HG02798 (cell line): ENCODE measurements around the gene RABGAP1L.
"Not testable (repeated sequence)": the region's sequence is repeated elsewhere in the genome, so short reads cannot be mapped to it uniquely, and the experiment has no call there.

ENCODE experiments used
- ATAC-seq: cut with Tn5 transposase; IDR thresholded peaks from one replicate; pipeline ENCODE4 v1.9.1; 2021; ENCODE audit warnings: mild to moderate bottlenecking; ENCODE audit not compliant: unreplicated experiment, poor library complexity

Gene RABGAP1L

DNA sequence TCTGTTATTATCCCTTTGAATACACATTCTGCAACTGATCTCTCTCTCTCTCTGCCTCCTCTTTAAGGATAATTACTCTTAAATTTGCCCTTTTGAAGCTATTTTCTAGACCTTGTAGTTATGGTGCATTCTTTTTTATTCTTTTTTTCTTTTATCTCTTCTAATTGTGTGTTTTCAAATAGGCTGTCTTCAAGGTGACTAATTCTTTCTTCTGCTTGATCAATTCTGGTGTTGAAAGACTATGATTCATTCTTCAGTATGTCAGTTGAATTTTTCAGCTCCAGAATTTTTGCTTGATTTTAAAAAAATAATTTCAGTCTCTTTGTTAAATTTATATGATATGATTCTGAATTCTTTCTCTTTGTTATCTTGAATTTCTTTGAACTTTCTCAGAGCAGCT is 192.8 kb downstream of the RABGAP1L start:
- ATAC-seq: no peak

DNA sequence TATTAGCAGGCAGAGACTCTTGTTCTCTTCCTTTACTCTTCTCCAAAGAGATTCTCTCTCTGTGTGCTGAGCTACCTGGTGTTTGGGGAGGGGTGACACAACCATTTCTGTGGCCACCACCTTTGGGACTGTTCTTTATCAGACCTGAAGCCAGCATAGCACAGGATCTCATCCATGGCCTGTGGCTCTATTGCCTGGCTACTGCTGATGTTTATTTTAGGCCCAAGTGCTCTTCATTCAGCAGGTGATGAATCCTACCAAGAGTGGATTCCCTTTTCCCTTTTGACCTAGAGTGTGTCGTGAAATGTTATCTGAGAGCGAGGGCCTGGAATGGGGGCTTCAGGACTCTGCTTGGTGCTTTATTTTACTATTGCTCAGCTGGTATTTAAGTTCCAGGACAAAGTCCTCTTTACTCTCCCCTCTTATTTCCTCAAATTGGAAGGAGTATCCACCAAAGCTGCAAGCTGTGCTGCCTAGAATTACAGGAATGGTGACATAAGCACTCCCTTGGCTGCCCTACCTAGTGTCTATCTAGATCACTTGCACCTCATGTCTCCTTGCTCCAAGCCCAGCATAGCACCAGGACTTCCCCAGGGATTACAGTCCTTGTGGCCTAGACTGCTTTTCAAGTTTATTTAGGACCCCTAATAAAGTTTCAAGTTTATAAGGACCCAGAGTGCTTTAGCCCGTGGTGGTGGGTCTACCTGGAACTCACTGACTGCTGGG is 193.7 kb downstream of the RABGAP1L start:
- ATAC-seq: no peak

DNA sequence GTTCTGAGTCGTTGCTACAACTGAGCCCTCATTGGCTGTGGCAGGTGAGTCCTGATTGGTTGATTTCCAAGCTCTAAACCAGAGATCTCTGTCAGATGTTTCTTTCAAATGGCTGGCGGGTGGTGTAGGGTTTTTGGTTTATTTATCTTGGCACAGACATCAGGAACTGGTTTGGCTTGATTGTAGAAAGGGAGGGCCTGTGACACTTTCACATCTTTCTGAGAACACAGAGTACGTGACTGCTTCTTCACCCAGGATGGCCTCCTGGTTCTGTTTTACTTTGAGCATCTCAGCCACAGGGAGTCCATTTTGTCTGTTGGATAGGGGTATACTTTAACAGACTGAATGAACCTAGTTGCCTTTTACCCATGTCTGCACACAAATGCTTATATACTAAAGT is 199.0 kb downstream of the RABGAP1L start:
- no peak for ATAC-seq

DNA sequence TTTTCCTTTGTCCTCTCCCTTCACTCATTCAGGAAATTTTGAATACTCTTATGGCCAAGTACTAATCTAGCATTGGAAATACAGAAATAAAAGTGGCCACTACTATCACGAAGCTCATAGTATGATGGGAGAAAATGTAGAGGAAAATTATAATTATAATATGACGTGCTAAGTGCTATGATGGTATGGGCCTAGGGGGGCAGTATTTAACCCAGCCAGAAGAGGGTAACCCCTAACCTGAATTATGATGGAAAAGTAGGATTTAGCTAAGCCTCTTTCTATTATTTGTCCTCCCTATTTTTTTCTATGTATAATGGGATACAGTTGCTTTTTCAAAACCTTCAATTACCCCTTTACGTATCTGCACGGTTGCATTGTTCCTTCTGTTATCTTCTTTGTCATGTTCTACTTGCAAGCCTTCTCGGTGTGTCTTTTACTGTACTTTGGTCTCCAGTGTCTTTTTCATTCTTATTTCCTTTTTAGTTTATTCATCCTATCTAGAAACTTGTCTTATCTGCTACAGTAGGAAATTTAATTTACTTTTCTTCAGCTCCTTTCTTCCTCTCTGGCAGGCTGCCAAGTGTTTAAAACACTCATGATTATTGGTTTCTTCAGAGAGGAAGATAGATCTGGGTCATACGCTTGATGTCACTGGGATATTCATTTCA is 199.6 kb downstream of the RABGAP1L start:
- ATAC-seq: no peak

DNA sequence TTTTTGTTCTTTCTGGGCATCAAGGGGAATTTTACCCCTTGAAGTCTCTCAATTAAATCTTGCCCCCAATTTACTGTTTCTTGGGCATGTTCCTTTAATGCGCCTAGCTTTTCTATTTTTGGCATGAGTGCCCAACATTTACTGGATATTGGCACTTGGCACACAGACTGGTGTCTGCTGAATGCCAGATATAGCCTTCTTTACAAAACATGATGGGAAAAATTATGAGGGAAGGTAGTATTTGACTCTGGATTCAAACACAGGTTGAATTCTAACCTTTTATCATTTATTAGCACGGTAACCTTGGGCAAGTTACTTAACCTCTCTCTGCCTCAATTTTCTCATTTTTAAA is 200.1 kb downstream of the RABGAP1L start:
- ATAC-seq: no peak

DNA sequence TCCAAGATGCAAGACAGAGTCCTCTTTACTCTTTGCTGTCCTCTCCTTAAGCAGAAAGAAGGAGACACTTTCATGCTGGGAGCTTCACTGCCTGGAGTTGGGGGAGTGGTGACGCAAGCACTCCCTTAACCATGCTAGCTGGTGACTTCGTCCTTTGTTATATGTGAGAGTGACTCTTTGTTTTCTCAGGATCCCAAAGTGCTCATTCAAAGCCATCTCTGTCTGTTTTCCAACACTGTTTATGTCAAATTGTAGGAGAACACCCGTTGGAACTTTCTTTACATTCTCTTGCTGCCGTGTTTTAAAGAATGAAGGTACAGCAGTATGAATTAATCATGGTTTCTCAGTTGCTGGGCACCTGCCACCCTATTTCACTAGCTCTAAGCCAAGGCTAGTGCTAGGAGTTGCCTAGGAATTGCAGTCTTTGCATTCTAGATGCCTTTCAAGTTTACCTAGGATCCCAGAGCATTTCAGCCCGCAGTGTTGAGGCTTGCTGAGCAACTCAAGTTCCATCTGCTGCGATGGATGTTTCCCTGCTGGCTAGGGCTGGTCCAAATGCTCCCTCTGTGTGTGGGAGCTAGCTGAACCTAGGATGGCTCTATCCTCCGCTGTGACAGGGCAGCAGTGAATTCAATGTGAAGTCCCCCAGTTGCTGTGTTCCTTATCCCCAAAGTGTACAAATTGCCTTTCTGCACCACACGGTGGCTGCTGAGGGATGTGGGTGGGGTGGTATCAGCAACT is 205.8 kb downstream of the RABGAP1L start:
- ATAC-seq: no peak

DNA sequence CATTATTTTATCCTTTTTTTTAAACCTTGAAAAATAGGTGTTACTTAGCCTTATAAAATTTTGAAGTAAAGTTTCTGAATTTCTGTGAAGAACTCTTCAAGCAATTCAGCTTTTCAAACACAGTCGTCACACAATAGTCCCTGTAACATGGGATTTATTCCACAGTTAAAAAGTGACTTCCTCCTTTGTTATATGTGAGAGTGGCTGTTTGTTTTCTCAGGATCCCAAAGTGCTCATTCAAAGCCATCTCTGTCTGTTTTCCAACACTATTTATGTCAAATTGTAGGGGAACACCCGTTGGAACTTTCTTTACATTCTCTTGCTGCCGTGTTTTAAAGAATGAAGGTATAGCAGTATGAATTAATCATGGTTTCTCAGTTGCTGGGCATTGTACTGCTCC is 207.6 kb downstream of the RABGAP1L start:
- no peak for ATAC-seq

DNA sequence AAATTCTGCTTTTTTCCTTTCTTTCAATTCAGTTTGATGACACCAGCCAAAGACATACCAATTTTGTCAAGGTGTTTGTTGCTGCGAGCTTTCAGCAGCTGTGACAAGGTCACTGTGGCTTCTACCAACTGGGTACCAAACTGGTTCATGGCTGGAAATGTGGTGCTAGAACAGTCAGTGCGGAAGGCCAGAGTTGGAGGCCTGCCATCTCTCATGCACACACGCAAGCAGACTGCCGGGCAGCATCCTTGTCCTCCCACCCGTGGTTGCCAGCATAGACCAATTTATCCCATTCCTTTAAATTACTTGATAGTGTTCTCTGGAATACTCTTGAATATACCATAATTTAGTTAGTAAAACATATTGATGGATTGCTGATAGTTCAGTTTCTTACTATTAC is 208.6 kb downstream of the RABGAP1L start:
- no peak for ATAC-seq

DNA sequence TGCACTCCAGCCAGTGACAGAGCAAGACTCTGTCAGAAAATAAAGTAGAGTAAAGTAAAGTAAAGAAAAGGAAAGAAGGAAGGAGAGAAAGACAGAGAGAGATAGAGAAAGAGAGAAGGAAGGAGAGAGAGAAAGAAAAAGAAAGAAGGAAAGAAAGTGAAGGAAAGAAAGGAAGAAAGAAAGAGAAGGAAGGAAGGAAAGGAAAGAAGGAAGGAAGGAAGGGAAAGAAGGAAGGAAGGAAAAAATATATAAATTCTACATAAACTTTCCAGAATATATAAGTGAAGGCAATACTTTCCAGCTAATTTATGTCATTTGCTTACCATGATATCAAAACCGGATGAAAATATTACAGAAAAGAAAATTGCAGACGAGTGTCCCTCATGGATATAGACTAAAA is 216.7 kb downstream of the RABGAP1L start:
- no peak for ATAC-seq

DNA sequence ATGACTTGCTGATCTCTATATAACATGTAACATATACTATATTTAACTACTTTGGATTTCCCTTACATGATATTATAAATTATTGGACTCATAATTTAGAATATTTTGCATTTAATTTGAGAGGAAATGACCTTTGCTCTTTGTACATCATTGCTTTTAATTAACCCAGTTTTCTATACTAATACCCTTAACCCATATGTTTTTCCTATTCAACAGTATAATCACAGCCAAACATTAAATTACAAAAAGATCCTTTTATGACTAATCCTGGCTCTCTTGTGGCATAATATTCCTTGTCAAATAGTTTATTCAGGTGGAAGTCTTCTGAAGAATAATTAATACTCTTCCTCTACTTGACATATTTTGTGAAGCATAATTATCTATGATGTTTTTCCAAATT is 232.4 kb downstream of the RABGAP1L start:
- ATAC-seq: no peak

DNA sequence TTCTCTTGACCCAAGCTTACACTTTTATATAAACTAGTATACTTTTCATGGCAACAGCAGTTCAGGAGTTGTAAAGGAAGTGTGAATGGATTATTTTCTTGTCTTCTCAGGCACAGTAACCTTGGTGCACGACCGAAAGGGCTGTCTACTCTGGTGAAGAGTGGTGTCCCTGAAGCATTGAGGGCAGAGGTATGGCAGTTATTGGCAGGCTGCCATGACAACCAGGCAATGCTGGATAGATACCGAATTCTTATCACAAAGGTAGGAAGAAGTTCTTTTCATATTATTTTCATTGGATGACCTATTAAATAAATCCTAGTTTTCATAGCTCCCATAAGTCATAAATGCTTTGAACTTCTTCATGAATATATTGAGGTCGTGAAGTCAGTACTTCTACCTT is 234.6 kb downstream of the RABGAP1L start:
- ATAC-seq: no peak

DNA sequence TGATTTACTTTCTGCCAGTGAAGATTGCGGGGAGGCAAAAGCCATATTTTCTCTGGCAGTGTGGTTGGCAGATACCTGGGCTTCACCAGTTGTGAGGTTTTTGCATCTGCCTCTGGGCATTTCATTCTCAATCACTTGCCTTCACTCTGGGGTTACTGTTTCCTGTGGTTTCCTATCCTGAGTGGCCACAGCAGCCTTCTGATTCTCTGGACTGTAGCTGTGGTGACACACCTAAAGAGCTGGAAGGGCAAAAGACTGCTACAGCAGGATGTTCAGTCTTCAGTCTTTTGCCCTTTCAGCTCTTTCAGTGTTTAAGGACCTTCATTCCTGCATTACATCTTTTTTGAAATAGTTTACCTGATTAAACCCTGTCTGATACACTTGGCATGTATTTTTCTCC is 237.9 kb downstream of the RABGAP1L start:
- ATAC-seq: no peak

DNA sequence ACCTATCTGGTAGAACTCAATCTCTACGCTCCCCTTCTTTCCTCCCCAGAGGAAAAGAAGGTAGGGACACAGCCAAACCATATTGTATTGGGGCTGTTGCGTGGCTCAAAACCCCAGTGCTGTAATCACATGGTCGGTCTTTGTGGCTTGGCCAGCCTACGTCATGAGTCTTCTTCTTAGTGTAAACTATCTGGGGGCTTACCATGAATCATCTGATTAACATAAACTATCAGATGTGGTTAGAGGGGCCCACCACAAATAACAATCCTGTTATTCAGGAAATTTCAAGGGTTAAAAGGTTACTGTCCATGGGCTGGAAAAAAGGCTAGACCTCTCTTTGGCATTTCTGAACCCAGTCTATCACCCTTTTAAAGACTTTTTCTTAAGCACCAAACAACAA is 238.9 kb downstream of the RABGAP1L start:
- ATAC-seq: peak; percentile 68

DNA sequence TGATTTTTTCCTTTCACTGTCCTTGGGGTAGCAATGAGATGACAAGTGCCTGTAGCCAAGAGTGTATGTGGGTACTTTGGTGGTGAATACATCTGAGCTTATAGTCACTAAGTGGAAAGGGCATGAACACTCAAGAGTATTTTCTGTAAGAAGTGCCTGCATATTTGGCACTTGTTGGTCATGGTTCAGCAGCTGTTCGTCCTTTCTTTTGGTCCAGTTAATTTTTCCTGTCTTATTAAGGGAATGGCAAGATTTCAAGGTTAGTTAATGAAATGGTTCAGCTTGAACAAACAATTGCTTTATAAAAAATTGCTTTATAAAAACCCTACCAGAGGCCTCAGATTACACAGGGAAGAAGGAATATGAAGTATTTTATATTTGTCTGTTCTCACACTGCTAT is 239.9 kb downstream of the RABGAP1L start:
- ATAC-seq: no peak

DNA sequence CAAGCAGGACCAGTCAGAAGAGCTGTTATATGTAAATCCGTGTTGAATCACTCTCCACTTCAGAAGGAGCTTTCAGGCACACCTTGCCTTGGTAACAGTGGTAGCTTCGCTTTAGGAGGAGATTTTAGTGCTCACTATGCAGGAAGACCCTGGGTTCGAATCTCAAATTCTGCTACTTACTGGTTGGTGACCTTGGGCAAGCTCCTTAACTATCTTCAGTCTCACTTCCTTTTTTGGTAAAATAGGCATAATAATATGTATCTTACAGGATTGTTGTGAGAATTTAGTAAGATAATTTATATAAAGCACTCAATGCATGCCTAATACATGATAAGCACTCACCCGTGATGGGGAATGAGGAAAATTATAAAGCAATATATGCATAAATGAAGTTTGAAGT is 241.8 kb downstream of the RABGAP1L start:
- no peak for ATAC-seq

DNA sequence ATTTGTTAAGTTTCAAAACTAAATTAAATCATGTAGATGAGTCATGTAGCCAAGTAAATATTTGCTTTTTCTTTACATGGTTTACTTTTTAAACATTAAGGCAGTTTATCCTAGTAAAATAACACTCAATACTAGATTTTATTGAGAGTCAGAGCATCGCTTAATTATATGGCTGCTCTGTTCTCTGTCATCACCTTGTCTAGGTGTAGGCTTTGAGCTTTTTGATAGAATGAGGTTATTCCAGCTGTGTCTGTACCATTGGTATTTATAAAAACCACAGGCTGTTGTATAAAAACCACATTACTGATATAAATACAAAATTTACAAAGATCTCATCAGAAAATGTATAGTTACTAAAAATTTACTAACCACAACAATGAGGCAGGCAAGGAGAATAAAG is 245.9 kb downstream of the RABGAP1L start:
- no peak for ATAC-seq

DNA sequence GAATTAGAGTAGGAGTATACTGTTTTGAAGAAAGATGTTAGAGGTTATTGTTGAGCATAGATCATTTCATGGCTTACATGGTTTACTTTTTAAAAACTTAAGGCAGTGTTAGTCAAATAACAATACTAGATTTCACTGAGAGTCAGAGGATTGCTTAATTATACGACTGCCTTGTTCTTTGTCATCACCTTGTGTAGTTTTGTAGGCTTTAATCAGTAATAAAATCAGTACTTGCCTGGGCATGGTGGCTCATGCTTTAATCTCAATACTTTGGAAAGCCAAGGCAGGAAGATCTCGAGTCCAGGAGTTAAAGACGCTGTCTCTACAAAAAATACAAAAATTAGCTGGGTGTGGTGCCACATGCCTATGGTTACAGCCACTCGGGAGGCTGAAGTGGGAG is 247.1 kb downstream of the RABGAP1L start:
- no peak for ATAC-seq

DNA sequence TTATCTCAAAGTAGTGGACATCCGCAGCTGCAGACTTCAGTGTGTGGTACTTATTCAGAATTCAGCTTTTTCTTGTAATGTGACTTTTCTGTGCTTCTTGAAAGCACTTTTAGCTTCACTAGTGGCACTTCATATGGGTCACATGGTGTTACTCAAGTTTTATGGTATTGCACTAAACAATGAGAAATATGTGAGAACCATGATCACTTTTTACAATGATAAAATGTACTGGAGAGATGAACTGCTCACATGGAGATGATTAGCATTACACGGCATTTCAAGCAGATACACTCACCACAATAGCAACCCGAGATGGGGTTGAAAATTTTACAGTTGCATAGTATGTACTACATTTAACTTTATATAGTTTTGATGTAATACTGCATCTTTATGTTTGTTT is 248.3 kb downstream of the RABGAP1L start:
- no peak for ATAC-seq

DNA sequence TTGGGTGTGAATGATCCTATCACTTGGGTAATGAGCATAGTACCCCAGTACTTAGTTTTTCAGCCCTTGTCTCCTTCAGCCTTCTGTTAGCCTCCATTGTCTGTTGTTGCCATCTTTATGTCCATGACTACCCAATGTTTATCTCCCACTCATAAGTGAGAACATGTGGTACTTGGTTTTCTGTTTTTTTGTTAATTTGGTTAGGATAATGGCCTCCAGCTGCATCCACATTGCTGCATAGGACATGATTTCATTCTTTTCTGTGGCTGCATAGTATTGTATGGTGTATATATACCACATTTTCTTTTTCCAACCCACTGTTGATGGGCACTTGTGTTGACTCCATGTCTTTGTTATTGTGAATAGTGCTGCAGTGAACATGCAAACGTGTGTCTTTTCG is 248.8 kb downstream of the RABGAP1L start:
- no peak for ATAC-seq

DNA sequence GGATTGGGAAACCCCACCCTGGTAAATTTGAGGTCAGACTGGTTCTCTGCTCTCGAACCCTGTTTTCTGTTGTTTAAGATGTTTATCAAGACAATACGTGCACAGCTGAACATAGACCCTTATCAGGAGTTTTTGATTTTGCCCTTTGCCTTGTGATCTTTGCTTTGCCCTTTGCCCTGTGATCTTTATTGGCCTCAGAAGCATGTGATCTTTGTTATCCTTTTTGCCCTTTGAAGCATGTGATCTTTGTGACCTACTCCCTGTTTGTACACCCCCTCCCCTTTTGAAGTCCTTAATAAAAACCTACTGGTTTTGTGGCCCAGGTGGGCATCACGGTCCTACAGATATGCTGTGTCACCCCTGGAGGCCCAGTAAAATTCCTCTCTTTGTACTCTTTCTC is 250.5 kb downstream of the RABGAP1L start:
- ATAC-seq: not testable (repeated sequence)

DNA sequence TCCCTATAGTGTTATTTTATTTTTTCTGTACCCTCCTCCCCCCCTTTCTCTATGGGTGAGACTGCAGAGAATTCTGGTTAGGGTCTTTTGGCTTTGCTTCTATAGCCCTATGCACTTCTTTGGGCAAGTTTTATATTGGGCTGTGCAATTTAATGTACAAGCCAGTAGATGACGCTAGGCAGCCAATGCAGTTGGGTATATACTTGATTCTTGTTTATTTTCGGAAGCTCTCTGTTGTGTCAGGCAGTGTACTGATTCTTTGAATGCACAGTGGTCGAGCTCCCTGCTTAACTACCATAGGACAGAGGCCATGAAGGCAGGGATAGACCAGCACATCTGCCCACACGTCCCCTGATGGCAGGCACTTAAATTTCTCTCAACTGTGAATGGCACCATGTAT is 254.3 kb downstream of the RABGAP1L start:
- ATAC-seq: no peak

DNA sequence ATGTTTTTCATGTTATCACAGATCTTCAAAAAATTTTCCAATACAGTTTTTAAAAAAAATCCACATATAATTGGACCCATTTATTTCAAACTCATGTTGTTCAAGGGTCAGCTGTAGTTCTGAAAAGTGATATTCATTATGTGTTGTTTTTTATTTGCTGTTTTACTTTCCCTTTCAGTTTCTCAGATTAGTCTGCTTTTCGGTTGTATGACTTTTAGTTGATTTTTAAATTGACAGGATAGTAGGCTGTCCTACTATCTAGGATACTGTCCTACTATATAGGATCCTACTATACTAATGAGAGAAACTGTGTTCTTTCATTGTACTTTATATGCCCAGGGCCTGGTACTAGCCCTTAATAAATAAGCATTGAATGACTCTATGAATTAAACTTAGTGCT is 254.9 kb downstream of the RABGAP1L start:
- ATAC-seq: no peak
